ENCODE data around the gene SMDT1.
"Not testable (repeated sequence)": the region's sequence is repeated elsewhere in the genome, so short reads cannot be mapped to it uniquely, and the experiment has no call there.

SMDT1 gene

DNA sequence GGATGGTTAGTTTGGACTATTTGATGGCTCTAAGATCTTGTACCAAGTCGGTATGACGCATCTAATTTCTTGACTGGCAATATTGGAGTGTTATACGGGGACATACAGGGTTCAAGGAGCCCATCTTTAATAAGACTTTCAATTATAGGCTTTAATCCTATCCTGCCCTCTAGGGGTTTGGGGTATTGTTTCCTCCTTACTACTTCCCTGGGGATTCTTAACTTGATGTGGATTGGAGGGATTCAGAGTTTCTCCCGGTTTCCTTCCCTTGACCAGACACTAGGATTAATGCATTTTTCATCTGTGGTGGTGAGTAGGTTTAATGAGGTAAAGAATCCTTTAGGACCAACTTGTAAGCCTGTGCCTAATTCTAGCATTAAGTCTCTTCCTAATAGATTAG lies 32.3 kb downstream of the SMDT1 start:
- DNase-seq (ENCODE audit: low read depth in 2 of 2) = no peak

DNA sequence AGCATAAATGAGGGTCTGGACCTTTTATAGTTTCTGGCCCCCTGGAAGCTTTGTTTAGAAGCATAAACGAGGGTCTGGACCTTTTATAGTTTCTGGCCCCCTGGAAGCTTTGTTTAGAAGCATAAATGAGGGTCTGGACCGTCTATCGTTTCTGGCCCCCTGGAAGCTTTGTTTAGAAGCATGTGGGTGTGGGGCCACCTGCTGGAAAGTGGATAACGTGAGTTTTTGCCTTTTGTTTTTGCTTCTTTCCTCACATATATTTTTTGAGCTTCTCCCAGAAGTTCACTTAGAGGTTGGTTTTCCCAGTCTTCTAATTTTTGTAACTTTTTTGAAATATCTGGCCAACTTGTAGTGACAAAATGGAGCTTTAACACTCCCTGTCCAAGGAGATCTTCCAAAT lies 33.3 kb downstream of the SMDT1 start:
- not testable (repeated sequence) for DNase-seq (ENCODE audit: low read depth in 2 of 2)

DNA sequence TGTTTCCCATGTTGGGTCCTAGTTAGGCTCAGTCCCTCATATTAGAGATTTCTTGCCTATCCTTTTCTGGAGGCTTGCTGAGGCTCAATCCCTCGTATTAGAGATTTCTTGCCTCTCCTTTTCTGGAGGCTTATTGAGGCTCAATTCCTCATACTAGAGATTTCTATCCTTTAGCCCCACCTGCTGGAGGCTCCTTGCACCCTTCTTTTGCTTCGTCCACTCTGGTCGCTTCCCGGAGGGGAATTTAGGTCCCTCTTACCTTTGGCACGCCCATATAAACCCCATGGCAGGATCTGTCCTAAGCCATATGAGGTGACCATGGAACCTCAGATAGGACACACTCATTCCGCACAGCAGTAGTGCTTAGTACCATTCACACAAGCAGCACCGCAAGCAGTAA lies 35.2 kb downstream of the SMDT1 start:
- no peak for DNase-seq (ENCODE audit: low read depth in 2 of 2)

DNA sequence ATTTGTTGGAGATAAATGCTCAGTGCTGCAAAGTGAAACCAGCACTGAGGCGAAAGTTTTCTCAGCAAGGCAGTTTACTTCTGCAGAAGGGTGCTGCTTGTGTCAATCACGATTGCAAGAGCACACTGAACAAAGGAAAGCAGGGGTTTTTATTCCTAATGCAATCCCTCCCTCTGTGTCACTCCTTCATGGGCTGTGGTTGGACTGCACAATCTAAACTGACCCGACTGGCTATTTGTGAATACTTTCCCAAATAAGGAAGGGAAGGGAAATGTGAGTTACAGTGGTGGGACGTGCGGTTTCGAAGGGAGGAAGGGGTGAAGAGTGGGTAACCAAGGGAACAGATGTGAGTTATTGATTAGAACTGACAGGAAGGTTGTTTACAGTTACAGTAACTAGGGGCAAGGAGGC lies 35.9 kb downstream of the SMDT1 start:
- DNase-seq (ENCODE audit: low read depth in 2 of 2) = not testable (repeated sequence)

DNA sequence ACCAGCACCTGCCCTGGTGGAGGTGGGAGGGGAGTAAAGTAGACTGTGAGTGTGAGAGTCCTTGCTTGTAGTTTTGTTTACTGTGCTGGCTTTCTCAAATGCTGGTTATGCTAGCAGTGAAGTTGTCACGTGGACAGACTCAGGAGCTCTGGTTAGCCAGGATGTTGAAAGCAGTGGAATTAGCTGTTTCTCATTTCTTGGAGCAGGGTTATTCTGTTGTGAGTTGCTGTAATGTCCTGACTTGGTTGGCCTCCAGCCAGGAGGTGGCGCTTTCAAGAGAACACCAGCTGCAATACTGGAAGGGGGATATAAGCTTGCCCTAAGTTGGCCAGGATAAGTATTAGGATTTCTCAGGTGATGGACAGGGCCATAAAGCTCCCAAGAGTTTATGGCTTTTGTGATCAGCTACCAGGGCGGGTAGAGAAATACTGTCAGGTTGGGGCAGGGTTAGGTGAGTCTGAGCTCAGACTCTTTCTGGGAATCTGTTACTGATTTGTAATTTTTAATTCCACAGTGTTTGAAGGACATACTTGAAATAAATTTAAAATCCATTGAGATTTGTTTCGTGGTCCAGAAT lies 37.4 kb downstream of the SMDT1 start:
- DNase-seq (ENCODE audit: low read depth in 2 of 2) = no peak

GRCh38 chr22:42120231-42121021 lies 40.9 kb downstream of the SMDT1 start:
- DNase-seq (ENCODE audit: low read depth in 2 of 2) = not testable (repeated sequence)

DNA sequence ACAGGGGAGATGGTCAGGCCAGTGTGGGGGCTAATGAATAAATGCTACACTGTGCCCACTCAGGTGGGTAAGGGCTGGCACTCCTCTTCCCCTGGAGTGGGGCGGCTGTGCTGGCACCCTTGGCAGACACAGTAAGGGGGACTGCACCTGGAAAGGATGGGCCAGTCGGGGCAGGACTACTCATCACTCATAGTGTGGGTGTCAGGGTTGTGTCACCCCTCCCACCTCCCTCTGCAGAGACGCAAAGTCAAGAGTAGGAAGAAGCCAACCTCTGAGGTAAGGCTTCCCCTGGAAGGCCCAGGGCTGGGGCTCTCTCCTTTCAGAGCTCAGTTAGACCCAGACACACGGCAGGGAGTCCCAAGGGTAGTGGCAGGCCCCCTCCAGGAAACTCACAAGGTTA lies 44.0 kb downstream of the SMDT1 start:
- DNase-seq (ENCODE audit: low read depth in 2 of 2) = not testable (repeated sequence)

GRCh38 chr22:42127606-42128005 lies 48.1 kb downstream of the SMDT1 start:
- DNase-seq (ENCODE audit: low read depth in 2 of 2) = no peak

- DNase-seq (ENCODE audit: low read depth in 2 of 2) = not testable (repeated sequence)
Measured at GRCh38 chr22:42128007-42128406, 48.5 kb downstream of the SMDT1 start.

DNA sequence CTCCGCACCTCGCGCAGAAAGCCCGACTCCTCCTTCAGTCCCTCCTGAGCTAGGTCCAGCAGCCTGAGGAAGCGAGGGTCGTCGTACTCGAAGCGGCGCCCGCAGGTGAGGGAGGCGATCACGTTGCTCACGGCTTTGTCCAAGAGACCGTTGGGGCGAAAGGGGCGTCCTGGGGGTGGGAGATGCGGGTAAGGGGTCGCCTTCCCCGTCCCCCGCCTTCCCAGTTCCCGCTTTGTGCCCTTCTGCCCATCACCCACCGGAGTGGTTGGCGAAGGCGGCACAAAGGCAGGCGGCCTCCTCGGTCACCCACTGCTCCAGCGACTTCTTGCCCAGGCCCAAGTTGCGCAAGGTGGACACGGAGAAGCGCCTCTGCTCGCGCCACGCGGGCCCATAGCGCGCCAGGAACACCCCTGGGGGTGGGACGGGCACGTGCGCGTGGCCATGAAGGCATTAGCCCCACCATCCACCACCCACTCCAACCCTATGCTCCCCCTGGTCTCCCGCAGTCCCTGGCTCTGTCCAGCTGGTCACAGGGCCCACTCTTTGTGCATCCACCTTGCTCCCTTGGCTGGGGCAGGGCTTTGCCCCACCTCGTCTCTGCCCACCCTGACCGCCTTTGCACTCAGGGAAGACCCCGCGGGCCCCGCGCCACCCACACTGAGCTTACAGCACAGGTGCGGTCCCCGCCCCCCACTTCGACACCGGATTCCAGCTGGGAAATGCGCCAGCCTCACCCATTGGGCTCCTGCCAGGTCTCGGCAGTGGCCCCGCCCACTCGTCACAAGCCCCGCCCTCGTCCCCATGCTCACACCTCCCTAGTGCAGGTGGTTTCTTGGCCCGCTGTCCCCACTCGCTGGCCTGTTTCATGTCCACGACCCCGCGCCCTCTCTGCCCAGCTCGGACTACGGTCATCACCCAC lies 49.5 kb downstream of the SMDT1 start:
- not testable (repeated sequence) for DNase-seq (ENCODE audit: low read depth in 2 of 2)

DNA sequence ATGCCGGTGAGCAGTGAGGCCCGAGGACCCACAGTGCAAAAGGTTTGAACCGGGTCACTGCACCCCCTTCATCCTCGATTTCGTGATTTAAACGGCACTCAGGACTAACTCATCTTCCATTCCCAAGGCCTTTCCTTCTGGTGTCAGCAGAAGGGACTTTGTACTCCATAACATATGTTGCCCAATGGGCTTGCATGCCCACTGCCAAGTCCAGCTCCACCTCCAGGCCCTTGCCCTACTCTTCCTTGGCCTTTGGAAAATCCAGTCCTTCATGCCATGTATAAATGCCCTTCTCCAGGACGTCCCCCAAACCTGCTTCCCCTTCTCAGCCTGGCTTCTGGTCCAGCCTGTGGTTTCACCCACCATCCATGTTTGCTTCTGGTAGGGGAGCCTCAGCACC lies 50.7 kb downstream of the SMDT1 start:
- DNase-seq (ENCODE audit: low read depth in 2 of 2) = not testable (repeated sequence)

GRCh38 chr22:42130639-42131431 lies 51.3 kb downstream of the SMDT1 start, which contains the start of gene CYP2D6:
CYP2D6 (minus strand) TSS chr22:42130810; CDS start chr22:42130791, 19 bp downstream.
- DNase-seq (ENCODE audit: low read depth in 2 of 2) = not testable (repeated sequence)

DNA sequence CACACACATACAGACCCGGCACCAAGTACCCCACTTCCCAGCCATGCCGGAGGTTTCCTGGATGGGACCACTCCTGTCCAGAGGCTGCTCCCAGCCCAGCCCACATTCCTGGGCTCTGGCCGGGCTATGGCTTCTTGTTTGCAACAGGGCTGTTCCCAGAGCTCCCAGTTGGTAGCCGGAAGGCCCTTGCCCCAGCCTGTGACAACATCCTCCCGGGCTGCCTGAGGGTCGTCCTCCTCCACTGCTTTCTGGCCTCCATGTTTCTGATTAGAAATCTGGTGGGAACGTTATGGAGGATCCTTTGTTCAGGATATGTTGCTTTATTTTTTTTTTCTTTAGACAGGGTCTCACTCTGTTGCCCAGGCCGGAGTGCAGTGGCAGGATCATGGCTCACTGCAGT lies 52.1 kb downstream of the SMDT1 start:
- DNase-seq (ENCODE audit: low read depth in 2 of 2) = no peak

GRCh38 chr22:42132457-42132856 lies 53.0 kb downstream of the SMDT1 start:
- no peak for DNase-seq (ENCODE audit: low read depth in 2 of 2)

Measured in fibroblast of skin of left quadriceps (primary cell).